Islet of Langerhans (tissue), 1 donor: ENCODE results near the gene ALKBH6.
"Not testable (repeated sequence)": the region's sequence is repeated elsewhere in the genome, so short reads cannot be mapped to it uniquely, and the experiment has no call there.

Experiments used
- FAIRE-seq: peaks from one replicate; lab custom pipeline; 2011; peaks lifted over from hg19 to GRCh38; lab: Jason Lieb, UNC

ALKBH6 gene

GRCh38 chr19:36014012-36014924 lies at the start of gene ALKBH6:
TSS of gene ALKBH6 (minus strand) at chr19:36014213. CDS start at chr19:36013397, 816 bp downstream.
- FAIRE-seq, result peak; percentile 89

DNA sequence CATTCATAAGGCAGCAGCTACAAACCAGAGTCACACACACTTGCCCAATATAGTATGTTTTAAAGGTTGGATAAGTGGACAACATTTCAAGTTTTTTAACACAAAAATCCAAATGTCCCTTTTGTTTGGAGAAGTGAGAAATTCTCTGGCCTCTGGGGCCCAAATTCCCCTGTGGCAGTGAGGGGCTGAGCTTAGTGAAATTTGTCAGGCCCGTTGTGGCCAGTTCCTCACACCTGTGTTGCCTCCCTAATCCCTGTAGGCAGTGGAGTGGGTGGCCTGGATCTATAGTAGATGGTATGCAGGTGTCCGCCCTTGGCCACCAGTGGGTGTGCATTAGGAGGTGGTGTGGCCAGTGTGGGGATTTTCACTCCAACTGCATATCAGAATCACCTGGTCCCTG lies 47.4 kb upstream of the ALKBH6 start:
- no peak for FAIRE-seq

GRCh38 chr19:36060430-36060829 lies 46.4 kb upstream of the ALKBH6 start:
- FAIRE-seq, result no peak

DNA sequence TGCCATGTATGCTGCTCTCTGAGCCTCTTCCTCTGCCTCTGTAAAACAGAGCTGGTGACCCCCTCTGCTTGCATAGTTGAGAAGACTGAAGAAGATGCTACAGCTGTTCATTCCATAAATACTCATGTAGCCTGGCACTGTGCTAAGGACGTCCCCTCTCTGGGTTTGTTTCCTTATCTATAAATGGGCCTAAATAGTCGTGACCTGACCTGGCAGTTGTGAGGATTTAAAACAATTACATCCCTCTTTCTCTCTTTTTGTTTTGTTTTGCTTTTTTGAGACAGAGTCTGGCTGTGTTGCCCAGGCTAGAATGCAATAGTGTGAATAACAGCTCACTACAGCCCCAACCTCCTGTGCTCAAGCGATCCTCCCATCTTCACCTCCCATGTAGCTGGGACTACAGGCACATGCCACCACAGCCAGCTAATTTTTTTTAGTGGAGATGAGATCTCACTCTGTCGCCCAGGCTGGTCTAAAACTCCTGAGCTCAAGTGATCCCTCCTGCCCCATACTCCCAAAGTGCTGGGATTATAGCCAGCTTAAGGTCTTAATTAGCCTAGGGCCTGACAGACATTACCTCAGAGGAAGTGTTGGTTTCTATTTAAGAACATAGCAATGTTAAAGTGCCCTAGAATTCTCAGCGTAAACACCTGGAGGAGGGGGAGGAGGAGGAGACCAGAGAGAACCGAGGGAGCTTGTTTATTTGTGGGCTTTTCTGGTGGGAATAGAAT lies 45.3 kb upstream of the ALKBH6 start:
- no peak for FAIRE-seq

DNA sequence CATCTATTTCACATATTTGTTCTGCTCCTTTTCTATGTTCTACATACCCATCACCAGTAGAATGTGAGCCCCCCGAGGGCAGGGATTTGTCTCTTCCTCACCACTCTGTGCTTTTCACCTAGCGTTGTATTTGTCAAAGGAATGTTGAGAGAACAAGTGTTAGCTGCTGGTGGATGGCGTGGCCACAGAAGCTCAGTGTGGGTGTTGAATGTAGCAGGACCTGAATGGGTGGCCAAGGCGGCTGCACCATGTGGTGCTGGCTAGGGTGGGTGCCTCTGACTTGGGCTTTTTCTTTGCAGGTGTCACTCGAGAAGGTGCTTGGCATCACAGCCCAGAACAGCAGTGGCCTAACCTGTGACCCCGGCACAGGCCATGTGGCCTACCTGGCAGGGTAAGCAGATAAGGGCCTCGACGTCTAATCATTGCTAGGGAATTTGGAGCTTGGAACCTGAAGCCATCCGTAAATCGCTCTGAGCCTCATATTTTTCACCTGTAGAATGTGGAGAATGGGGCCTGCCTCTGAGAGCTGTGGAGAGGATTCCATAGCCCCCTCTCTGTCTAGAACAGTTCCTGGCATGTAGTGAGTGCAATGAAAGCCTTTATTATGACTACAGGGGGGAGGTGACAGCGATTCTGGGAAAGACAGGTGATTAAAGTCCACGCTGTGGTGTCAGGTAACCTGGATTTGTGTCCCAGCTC lies 44.6 kb upstream of the ALKBH6 start:
- FAIRE-seq, result no peak

- FAIRE-seq, result no peak
Observed at GRCh38 chr19:36054733-36055686, 41.0 kb upstream of the ALKBH6 start, which contains the start of gene WDR62. TSS of gene WDR62 (plus strand) at chr19:36054897. CDS start at chr19:36054972, 75 bp downstream.

DNA sequence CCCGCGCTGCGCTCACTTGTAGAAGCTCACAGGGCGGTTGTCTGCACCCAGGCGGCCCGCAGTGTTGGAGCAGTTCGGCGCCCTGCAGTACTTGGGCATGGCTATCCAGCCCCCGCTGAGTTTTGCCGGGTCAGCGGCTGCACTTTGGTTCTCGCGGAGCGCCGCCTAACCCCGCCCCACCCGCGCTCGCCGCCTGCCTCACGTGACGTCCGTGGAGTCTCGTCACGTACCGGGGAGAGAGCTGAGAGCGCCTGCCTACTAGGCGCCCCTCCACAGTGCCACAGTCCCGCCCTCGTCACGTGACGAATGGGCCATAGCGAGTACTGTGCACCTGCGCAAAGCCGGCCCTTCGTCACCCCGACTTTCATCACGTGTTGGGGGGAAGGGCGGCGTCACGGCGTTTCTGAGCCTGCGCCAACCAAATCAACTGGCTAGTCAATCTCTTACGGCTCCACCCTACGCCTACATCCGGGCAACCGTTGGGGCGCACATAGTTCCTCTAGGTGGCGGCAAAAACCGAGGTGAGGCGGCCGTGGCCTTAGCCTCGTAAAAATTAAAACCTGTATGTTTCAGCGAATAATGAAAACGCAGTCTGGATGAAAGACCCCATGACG lies 40.2 kb upstream of the ALKBH6 start, which contains the start of gene THAP8:
Gene THAP8 (minus strand): TSS at position 167 of the 614 bp plus-strand sequence. CDS start 68 bp downstream, at position 99.
- FAIRE-seq, result peak; percentile 71

- no peak for FAIRE-seq
Observed at GRCh38 chr19:36051637-36052036, 37.6 kb upstream of the ALKBH6 start.

DNA sequence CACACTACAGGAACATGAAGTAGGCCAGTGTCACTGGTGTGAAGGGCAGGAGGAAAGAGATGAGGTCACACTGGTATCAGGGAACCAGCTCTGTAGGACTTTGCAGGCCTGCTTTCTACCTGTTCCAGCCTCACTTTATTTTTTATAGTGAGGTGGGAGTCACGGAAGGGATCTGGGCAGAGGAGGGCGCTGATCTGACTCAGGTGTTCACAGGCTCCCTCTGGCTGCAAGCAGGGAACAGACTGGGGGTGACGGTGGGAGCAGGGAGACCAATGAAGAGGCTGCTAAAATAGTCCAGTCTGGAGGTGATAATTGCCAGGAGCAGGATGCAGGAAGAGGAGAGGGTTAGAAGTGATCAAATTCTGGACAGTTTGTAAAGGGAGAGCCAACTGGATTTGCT lies 37.2 kb upstream of the ALKBH6 start:
- FAIRE-seq, result no peak

DNA sequence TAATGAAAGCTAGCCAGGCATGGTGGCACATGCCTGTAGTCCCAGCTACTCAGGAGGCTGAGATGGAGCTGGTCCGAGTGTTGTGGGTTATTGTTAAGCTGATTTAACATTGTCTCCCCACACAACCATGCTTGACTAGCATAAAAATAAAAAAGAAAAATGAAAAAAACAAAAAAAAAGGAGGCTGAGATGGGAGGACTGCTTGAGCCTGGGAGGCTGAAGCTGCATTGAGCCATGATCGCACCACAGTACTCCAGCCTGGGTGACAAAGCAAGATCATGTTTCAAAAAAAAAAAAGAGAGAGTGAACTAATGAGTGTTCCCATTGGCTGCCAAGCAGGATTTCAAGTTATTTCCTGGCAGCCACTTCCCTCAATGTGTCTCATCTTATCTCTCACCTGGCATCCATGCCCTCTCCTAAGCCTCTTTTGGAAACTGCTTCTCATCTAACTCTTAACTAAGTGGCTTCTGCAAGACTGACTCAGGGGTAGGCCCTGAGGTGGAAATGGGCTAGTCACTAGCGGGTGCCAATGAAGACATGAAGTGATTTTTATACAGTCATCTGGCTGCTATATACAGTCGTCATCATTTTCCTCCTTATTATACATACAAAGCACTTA lies 35.2 kb upstream of the ALKBH6 start:
- no peak for FAIRE-seq

DNA sequence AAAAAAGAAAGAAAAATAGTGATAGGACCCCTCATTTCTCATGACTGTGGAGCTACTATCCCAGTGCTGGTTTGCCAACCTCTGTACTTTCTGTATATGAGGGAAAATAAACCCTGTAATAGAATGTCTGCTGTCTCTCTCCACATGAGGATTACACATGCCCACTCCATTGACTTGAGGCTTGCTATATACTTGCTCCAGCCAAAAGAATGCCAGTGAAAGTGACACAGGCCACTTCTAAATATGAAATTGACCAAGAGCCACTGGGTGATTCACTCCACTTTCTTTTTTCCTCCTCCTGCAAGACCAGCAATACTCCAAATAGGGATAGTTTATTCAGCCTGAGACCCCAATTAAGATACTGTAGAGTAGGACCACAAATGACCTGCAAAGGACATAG lies 33.8 kb upstream of the ALKBH6 start:
- no peak for FAIRE-seq

DNA sequence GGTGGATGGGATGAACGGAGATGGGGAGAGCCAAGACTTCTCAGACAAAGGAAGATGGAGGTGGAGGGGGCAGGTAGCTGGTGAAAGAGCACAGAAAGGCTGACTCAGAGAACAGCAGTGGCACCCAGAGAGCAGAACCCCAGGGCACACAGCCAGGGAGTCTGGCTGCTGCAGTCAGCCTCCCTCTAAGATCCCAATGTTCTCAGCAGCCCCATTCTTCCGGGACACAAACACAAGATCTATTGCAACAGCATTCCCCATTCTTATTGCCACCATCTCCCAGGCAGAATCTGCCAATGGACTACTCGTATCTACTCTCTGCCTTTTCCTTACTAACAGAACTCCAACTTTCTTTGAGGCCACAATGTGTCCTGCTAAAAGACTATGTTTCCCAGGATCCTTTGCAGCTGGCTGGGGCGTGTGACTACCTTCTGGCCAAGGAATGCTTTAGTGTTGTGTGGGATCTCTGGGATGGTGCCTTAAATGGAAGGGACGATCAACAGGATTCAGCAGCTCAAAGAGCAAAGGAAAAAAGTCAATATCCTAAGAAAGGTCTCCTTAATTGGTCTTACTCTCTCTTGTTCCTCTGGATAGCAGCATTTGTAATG lies 32.5 kb upstream of the ALKBH6 start:
- FAIRE-seq, result no peak

DNA sequence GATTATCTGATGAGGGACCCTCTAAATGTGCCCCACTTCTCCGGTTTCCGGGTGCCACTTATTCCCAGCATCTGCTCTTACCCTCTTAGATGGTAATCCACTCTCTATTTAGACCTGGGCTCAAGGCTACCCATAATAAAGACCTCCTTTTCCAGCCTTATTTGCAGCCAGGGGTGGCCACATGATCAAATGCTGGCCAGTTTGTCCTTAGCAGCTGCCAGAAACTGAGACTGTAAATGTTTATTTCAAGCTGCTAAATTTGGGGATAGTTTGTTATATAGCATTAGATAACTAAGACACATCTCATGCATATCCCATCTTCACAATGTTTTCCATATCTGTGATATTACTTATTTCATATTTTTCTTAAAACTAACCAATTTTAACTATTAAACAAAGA lies 29.9 kb upstream of the ALKBH6 start:
- no peak for FAIRE-seq

GRCh38 chr19:36041831-36042230 lies 27.8 kb upstream of the ALKBH6 start:
- no peak for FAIRE-seq

GRCh38 chr19:36041092-36041491 lies 27.1 kb upstream of the ALKBH6 start:
- not testable (repeated sequence) for FAIRE-seq

GRCh38 chr19:36040495-36040894 lies 26.5 kb upstream of the ALKBH6 start:
- no peak for FAIRE-seq

DNA sequence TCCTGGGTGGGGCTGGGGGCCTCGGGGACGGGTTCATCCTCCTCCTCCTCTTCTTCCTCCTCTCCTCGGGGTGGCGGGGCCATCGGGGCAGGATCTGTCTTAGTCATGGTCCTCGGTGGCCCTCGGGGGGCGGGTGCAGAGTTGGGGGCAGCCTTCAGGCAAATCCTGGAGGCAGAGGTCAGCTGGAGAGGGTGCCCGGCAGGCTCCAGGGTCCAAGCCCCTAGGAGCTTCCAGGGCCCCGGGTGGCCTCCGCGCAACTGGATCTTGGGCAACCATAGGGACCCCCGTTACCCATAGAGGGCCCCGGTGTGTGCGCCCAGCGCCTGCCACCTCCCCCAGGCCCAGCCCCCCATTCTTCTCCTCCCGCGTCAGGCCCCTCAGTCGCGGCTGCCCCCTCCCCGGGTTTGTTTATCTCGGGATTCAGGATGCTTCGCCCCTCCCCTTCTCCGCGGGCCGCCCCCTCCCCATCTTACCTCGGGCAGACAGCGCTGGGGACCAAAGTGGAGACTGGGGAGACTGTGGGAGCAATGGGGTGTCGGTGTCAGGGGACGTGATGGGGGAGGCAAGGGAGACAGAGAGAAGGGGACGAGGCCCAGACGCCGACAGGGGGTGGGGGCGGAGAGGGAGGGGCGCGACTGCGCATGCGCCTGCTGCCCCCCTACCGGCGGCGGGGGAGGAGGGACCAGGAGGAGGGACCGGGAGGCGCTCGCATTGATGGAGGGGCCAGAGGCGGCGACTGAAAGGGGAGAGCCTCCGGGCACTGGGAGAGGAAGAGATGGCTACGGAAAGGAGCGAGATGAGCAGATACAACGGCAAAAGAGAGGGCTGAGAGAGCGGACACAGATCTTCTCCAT lies 18.5 kb upstream of the ALKBH6 start, which contains the start of gene CLIP3:
Gene CLIP3 (minus strand): TSS at position 623 of the 854 bp plus-strand sequence. CDS start 516 bp downstream, at position 107.
- FAIRE-seq, result no peak

- FAIRE-seq, result no peak
Observed at GRCh38 chr19:36031308-36031707, 17.3 kb upstream of the ALKBH6 start.
